Fibroblast of the aortic adventitia (primary cell): ENCODE data around the gene SLC7A6OS. TPM values are rescaled to one million over a fixed set of nuclear protein-coding genes. Genes with fewer than 3 reads are reported as not detected.
A peak's percentile ranks its signal among the peaks of the same experiment; 100 is the strongest.

Source experiments
- DNase-seq: peaks from one replicate; pipeline ENCODE4 v3.0.0-alpha.2; 2010; ENCODE audit warnings: low read depth
- H3K4me3 ChIP-seq: 2 replicates; pipeline ENCODE4 v1.5.1; 2011; ENCODE audit warnings: low read depth, mild to moderate bottlenecking, control low read depth, low read length, moderate library complexity
- total RNA-seq: library from RNA; depleted of rRNA; stranded (reverse); fragments of >200 nt; gene quantifications from 2 replicates; pipeline ENCODE4 v1.2.3, GENCODE V29; 2012; ENCODE audit warnings: low replicate concordance
- TF ChIP-seq, protein P1 (sequence below): IDR thresholded peaks from 2 replicates; pipeline ENCODE4 v1.5.1; 2011; ENCODE audit warnings: mild to moderate bottlenecking, low read length, control low read depth, inconsistent platforms; ENCODE audit not compliant: insufficient read depth

The SLC7A6OS gene
- 11.5 and 12.1 TPM in 2 replicates for total RNA-seq

- TF ChIP-seq, protein P1, sequence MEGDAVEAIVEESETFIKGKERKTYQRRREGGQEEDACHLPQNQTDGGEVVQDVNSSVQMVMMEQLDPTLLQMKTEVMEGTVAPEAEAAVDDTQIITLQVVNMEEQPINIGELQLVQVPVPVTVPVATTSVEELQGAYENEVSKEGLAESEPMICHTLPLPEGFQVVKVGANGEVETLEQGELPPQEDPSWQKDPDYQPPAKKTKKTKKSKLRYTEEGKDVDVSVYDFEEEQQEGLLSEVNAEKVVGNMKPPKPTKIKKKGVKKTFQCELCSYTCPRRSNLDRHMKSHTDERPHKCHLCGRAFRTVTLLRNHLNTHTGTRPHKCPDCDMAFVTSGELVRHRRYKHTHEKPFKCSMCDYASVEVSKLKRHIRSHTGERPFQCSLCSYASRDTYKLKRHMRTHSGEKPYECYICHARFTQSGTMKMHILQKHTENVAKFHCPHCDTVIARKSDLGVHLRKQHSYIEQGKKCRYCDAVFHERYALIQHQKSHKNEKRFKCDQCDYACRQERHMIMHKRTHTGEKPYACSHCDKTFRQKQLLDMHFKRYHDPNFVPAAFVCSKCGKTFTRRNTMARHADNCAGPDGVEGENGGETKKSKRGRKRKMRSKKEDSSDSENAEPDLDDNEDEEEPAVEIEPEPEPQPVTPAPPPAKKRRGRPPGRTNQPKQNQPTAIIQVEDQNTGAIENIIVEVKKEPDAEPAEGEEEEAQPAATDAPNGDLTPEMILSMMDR, result no peak
- peak within 1 kb of the TSS; percentile 93 for H3K4me3 ChIP-seq
- peak; percentile 81 for DNase-seq
These were observed at the start of gene SLC7A6OS, which contains the start of gene PRMT7 for GRCh38 chr16:68310774-68311511. Gene SLC7A6OS (minus strand): TSS chr16:68310946. CDS start chr16:68310926, 20 bp downstream. Gene PRMT7 (plus strand): TSS chr16:68311019. CDS start chr16:68315980, 4,961 bp downstream.

DNA sequence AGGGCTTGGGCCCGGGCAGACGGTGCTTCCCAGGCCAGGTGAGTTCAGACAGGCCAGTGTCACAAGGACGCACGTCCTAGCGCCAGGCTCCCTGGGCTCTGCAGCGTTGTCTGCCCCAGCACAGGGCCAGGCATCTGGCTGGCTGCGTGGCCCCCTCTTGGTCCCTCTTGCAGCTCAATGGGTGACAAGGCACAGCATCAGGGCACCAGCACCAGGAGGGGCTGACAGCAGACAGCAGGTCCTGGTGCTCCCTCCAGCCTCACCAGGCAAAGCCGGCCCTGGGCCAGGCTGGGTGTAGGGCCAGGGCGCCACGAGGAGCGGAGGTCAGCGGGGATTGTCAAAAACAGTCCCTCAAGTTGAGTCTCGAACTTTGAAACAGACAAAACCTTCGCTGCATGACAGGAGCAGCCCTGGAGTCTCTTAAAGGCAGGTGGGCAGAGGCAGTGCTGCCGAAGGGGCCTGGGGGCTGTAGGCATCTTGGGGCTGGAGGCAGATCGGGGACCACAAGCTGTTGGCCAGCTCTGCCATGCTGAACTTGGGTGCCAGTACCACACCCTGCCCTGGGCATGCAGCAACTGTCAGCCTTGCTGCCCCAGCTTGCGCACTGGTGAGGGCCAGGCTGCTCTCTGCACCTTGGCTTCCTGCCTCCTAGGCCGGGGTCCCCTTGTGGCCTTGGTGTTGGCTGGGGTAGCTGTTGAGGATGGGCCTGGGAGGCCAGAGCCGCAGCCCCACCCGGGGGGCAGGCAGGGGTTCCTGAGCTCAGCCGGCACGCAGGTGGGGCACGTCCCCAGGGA is 48.8 kb upstream of the SLC7A6OS start:
- DNase-seq, result no peak

DNA sequence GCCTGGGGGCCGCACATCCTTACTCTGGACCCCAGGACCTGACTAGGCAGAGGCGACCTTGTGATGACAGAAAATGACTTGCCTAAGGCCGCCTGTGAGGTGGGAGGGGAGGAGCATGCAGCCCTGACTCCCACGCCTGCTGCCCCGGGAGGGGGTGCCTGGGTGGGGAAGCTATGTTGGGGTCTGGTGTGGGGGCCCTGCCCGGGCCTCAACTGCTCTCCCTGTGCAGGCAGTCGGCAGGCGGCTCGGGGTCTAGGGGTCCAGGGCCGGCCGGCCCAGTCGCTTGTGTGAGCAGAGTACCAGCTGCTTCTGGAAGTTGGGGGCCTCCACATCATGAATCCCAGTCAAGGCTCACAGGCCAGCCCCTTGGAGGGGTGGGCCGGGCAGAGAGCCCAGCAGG is 48.2 kb upstream of the SLC7A6OS start:
- TF ChIP-seq, protein P1, result no peak
- no peak overlapping the region for H3K4me3 ChIP-seq
- DNase-seq, result no peak

More for the DNA sequence above, 48.8 kb upstream of the SLC7A6OS start:
- H3K4me3 ChIP-seq, result no peak overlapping the region
- TF ChIP-seq, protein P1, result no peak

DNA sequence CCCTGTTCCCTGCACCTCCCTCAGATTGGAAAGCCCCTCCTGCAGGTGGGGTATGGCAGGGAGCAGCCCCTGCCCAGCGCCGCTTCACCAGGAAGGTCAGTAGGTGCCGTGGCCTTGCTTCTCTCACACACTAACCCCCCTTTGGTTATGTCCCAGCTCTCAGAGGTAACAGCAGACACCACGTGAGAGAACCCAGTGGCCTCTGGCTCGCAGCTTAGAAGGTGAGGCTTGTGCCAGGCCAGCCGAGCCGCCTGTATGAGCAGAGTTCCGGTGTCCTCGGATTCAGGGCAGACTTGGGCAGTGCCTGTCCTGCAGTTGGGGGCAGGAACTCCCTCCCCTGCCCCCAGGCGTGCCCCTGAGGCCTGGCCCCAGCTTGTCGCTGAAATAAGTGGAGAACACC is 47.2 kb upstream of the SLC7A6OS start:
- no peak overlapping the region for H3K4me3 ChIP-seq
- TF ChIP-seq, protein P1, result no peak
- DNase-seq, result no peak

DNA sequence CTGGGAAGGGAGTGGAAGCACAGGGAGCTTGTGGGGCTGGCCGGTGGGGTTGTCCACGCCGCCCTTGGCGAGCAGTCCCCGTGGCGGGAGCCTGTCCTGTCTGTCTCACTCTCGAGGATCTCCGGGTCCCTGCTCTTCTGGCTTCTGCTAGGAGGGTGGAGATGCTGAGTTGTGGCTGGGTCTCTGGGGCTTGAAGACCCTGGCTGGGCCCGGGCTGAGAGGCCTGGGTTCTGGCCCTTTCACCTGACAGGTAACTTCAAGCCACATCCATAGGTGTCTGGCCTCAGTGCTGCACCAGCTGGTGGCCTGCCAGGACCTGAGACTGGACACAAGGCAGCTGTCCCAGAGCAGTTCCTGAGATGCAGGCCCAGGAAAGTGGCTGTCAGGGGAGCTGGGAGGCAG is 46.8 kb upstream of the SLC7A6OS start:
- TF ChIP-seq, protein P1, result no peak

DNA sequence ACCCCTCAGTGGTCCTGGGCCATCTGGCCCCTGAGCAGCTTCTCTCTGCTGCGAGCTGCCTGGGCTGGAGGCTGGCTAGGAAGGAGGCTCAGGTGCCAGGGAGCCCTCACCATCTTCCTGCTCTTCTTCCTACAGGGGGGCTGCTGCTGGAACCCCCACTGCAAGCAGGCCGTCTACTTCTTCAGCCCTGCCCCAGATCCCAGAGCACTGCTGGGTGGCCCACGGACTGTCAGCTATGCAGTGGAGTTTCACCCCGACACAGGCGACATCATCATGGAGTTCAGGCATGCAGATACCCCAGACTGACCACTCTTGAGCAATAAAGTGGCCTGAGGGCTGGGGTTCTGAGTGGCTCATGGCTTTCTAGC is 46.2 kb upstream of the SLC7A6OS start:
- H3K4me3 ChIP-seq, result no peak overlapping the region
- TF ChIP-seq, protein P1, result no peak
- no peak for DNase-seq

More for the DNA sequence above, 46.8 kb upstream of the SLC7A6OS start:
- H3K4me3 ChIP-seq, result no peak overlapping the region
- DNase-seq, result no peak
